KG1 (cell line): ENCODE data around the gene TAAR6.
"Not testable (repeated sequence)": the region's sequence is repeated elsewhere in the genome, so short reads cannot be mapped to it uniquely, and the experiment has no call there.

Experiments used
- DNase-seq: peaks from one replicate; lab custom pipeline; 2025; lab: John Stamatoyannopoulos, UW

Gene TAAR6

DNA sequence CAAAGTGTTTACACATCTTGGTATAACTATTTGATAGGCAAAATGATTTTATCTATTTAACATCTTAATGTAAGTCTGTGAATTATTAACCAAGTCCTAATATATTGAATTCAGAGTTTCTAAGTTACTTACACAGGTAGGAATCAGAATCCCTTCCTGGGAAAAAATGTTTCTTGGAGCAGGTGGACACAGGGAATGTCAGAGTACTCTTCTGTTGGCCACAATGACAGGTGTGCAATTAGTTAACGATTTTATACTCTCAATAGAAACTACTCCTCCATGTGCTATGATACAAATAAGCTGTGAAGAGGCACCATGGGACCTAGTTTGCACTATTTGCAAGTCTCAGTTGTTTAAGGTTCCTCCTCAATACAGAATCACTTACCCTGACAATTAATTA is 20.2 kb downstream of the TAAR6 start:
- DNase-seq, result no peak

DNA sequence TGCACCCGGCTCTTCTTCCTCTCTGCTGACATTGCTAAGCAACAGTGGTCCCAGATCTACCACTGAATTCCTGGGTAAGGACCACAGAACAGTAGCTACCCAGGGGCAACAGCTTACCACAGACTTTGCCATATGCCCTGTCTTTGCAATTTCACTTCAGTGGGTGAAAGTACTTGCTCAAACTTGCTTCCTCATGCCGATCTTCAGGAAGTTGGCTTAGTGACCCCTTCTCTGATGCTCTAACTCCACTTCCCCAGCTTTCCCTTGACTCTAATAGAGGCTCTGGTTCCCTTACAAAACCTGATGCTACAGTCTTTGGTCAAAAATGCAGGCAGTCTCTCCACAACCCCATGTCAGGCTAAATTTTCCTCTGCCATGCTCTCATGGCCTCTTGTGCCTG is 22.7 kb downstream of the TAAR6 start:
- DNase-seq, result no peak

DNA sequence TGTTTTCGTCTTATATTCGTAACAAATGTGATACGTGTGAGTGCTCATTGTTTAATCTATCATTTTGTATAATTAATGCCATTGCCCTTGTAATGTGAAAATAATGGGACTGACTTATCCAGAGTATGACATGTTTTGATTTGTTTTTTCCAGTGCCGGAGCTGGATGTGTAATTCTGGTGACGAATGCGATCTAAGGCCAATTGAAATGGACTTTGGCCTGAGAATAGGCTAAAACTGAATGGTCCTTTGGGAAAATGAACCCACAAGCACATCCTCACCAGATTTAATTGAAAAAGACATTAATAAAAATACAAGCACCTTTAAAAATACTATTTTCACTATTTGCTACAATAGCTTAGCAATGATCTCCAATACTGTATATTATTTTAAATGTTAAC is 26.1 kb downstream of the TAAR6 start:
- no peak for DNase-seq

DNA sequence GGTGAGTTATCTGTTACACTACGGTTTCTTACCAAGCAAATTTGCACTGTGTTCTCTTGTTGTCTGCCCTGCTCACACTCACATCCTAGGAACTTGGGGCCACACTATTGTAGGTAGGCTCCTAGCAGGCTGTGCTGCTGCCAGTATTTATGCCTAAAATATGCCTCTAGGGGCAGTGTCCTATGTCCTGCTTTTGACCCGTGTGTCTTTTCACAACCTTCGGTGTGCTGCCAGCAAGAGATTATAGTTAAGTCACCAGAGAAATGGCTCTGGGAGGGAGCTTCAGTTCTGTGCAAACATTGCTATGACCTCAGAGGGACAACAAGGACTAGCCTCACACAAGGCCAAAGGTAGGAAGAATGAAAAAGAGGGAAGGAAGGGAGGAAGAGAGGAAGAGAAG is 28.4 kb downstream of the TAAR6 start:
- no peak for DNase-seq

DNA sequence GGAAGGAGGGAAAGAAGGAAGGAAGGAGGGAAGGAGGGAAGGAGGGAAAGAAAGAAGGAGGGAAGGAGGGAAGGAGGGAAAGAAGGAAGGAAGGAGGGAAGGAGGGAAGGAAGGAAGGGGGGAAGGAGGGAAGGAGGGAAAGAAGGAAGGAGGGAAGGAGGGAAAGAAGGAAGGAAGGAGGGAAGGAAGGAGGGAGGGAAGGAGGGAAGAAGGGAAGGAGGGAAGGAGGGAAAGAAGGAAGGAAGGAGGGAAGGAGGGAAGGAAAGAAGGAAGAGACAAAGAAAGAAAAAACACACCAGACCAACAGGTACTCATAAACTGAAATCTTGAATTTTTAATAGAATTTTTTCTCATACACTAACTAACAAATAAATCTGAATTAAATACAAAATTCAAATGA is 30.8 kb downstream of the TAAR6 start:
- not testable (repeated sequence) for DNase-seq

DNA sequence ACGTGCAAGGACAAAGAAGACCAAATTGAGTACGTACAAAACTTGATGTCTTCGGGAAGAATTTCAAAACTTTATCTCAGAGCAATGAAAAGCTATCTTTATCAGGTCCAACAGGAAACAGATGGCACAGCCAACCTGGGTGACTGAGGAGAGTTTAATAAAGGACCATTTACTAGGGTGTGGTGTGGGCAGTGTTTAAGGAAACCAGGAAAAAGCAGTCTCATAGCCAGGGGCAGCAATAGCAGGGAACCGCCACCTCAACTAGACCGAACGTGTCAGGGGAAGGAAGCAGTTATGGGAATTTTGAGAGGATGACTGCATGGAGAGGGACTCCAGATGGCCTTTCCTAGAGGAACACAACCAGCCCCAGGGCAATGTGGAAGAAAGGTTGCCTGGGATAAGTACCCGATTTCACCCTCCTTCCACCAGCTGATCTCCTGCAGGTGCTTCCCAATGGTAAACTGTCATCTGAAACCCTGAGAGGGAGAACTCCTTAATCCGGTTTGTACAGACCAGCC is 34.6 kb downstream of the TAAR6 start:
- DNase-seq, result no peak

DNA sequence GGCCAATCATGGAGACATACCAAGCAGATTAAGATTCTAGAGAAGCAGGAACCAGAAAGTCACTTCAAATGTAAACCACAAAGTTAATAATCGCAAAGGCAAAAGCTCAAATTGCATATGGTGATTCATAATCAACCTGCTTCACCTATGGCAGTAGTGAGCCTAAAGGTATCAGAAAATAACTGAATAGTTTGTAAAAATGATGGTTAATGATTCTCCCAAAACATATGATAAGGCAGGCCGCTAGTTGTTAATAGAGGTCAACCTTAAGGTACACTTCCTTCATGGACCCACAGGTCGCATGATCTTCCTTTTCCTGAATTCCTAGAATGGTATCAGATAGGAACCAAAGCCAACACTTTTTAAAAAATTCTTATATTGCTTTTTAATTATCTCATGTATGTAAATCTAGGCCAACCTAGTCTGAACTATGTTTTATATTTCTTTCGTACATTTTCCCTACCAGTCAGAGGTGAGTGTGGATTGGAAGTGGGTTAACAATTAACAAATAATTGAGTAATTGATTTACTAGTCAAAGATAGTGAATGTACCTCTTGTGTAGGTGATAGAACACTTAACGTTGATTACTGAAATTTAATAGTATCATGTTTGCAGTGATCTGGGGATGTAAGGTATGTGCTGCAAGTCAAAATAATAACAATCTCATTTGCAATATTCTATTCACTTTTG is 37.6 kb downstream of the TAAR6 start:
- DNase-seq, result no peak

DNA sequence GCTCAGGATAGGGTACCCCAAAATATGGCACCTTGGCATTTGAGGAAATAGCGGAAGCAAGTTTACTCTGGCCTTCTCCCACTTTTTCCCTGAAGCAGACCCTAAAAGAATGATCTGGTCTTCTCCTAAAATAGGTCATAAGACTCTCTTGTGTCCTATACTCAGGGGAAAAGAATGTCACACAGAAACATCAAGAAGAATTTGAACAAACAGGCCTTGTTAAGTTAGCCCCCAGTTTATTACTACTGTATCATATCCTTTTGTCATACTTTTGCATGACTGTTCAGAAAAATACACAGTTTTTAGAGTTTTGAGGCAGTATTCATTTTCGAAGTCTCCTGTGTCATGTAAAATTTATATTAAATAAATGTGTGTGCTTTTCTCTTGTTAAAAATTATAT is 41.5 kb downstream of the TAAR6 start:
- DNase-seq, result no peak

DNA sequence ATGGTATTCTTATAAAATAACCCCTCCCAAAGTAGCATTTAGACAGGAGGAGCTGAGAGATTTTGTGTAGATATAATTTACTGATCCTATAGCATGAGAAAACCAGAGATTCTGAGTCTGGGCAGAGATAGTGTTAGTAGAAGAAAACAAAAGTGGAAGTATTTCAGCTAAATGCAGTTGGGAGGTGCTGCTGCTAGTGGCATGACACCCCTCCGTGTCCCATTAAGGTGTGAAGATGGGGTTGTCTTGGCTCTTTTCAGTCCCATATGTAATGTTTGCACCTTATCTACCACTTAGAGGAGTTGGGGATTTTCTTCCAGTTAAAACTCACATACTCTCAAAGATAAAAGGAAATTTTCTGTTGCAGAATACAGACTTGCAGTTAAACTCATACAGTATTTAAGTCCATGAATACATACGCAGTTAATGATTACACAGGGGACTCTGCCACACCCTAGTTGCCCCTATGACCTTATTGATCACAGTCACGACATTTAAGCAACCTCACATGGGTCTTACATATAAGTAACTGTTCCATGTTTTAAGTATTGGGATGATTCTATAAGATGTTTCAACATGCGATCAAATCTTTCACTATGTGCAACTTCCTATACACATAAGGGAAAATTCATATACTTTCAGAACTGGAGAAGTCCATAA is 42.5 kb downstream of the TAAR6 start:
- DNase-seq, result no peak

DNA sequence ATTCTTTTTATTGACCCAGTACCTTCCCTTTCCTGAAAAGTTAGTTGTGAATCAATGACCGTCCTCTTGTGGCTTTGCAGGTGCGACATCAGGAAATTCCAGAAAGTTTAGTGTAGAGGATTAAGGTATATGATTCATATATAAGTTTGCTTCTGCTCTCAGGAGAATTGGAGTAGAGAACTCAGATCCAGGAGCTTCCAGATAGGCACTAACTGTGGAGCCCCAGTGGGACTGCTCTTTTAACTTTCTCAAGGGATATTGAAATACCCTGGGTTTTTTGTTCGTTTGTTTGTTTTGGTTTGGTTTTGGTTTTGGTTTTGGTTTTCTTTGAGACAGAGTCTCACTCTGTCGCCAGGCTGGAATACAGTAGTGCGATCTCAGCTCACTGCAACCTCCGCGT is 44.4 kb downstream of the TAAR6 start:
- no peak for DNase-seq

DNA sequence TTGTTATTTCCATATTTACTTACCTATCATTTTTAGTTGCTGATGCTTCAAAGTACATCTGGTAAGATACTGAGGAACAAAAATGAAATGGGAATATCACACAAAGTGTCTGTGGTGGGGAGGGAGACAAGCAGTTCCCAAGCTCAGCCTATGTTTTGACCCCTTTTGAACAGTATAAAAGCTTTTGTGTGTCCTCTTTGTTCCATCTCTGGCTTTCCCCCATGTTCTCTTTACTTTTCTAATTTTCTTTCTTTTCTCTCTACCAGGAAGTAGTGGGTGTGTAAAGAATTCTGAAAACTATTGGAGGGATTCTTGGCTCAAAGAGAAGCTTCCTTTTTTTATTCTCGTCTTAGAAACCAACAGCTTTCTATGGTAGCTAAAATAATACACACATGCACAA is 46.6 kb downstream of the TAAR6 start:
- DNase-seq, result no peak
